B cell (primary cell): ENCODE results near the gene GOLGA1. TPM values are rescaled to one million over a fixed set of nuclear protein-coding genes. Genes with fewer than 3 reads are reported as not detected.

Source experiments
- ATAC-seq: fragments of 200-7000 bp; cut with Tn5 transposase; one replicate; pipeline ENCODE4 v1.10.0; 2021; ENCODE audit warnings: low read depth, mild to moderate bottlenecking, moderate number of reproducible peaks, moderate library complexity
- CTCF ChIA-PET: fragments of 350-600 bp; sonication (Branson Sonifier 250); formaldehyde crosslinking; loops from one replicate; lab custom pipeline; 2021; ENCODE audit warnings: antibody characterized with exemption, inconsistent platforms; lab: Charles Lee
- POLR2A ChIA-PET: fragments of 350-600 bp; sonication (Branson Sonifier 250); formaldehyde crosslinking; loops from one replicate; lab custom pipeline; 2021; ENCODE audit warnings: antibody characterized with exemption; lab: Charles Lee
- DNase-seq: peaks from one replicate; pipeline ENCODE4 v3.0.0; 2013
- H2AFZ ChIP-seq: 2 replicates; pipeline ENCODE4 v1.6.1; 2012; ENCODE audit warnings: mild to moderate bottlenecking, low read depth, low read length; ENCODE audit not compliant: insufficient read depth, poor library complexity, severe bottlenecking
- H3K27ac ChIP-seq, 2 donors: 1 replicate in 1 of 2; 2 replicates in 1 of 2; pipeline ENCODE4 v1.5.1; 2012 to 2013; ENCODE audit warnings: low read length in 2 of 2, mild to moderate bottlenecking in 2 of 2, moderate library complexity in 1 of 2
- H3K27me3 ChIP-seq, 4 experiments: fragments of 200-600 bp in 1 of 4; sonication (generic) in 1 of 4; replicated peaks in 1 of 4; 1 replicate in 2 of 4; 2 replicates in 2 of 4; pipeline versions ENCODE4 v1.6.1 to v1.7.0; 2013 to 2016; ENCODE audit warnings: low read length in 3 of 4, mild to moderate bottlenecking in 2 of 4, mixed read lengths in 1 of 4, moderate library complexity in 1 of 4; ENCODE audit not compliant: insufficient read depth in 4 of 4, control insufficient read depth in 3 of 4; ENCODE audit errors: control extremely low read depth in 1 of 4
- H3K36me3 ChIP-seq, 2 experiments: replicated peaks in 1 of 2; 1 replicate in 1 of 2; 2 replicates in 1 of 2; pipeline versions ENCODE4 v1.6.1 to v1.7.1; 2013; ENCODE audit warnings: low read length in 1 of 2; ENCODE audit not compliant: insufficient read depth in 2 of 2, control insufficient read depth in 1 of 2; ENCODE audit errors: control extremely low read depth in 1 of 2, extremely low read depth in 1 of 2
- H3K4me1 ChIP-seq, 2 donors: fragments of 200-600 bp in 1 of 2; sonication (generic) in 1 of 2; 1 replicate in 1 of 2; 2 replicates in 1 of 2; pipeline versions ENCODE4 v1.5.1 to v1.6.1; 2013 to 2017; ENCODE audit warnings: low read length in 2 of 2; ENCODE audit not compliant: control insufficient read depth in 2 of 2, insufficient read depth in 2 of 2
- H3K4me2 ChIP-seq: replicated peaks from 2 replicates; pipeline ENCODE3; 2012; ENCODE audit warnings: mild to moderate bottlenecking, low read depth, low read length; ENCODE audit not compliant: poor library complexity, severe bottlenecking
- H3K4me3 ChIP-seq, 5 experiments: fragments of 200-600 bp in 1 of 5; sonication (generic) in 1 of 5; 1 replicate in 3 of 5; 2 replicates in 2 of 5; pipeline versions ENCODE4 v1.5.1 to v1.7.0; 2011 to 2016; ENCODE audit warnings: low read length in 4 of 5, mild to moderate bottlenecking in 4 of 5, low read depth in 2 of 5, control low read depth in 1 of 5, moderate library complexity in 1 of 5; ENCODE audit not compliant: insufficient read depth in 1 of 5; ENCODE audit errors: control extremely low read depth in 1 of 5, extremely low read depth in 1 of 5
- H3K79me2 ChIP-seq: fragments of 200-600 bp; sonication (generic); one replicate; pipeline ENCODE4 v1.6.0; 2016; ENCODE audit warnings: low read length; ENCODE audit not compliant: control insufficient read depth, insufficient read depth
- H3K9ac ChIP-seq: fragments of 200-600 bp; sonication (generic); 2 replicates; pipeline ENCODE4 v1.6.1; 2017; ENCODE audit warnings: mild to moderate bottlenecking, low read length, moderate library complexity
- H3K9me3 ChIP-seq, 3 donors: one replicate each; pipeline versions ENCODE4 v1.6.1 to v1.7.1; 2013; ENCODE audit warnings: low read length in 2 of 3; ENCODE audit not compliant: control insufficient read depth in 2 of 3, insufficient read depth in 1 of 3; ENCODE audit errors: control extremely low read depth in 1 of 3
- H4K20me1 ChIP-seq: 2 replicates; pipeline ENCODE4 v1.6.0; 2012; ENCODE audit warnings: mild to moderate bottlenecking, low read length; ENCODE audit not compliant: insufficient read depth, control insufficient read depth, poor library complexity, severe bottlenecking
- H3K27ac Mint-ChIP-seq: one replicate; pipeline ENCODE4 v1.8.0; 2021; ENCODE audit warnings: mixed read lengths
- H3K27me3 Mint-ChIP-seq: one replicate; pipeline ENCODE4 v1.8.0; 2021; ENCODE audit warnings: mixed read lengths
- H3K4me1 Mint-ChIP-seq: one replicate; pipeline ENCODE4 v1.8.0; 2021; ENCODE audit warnings: mixed read lengths
- H3K4me3 Mint-ChIP-seq: one replicate; pipeline ENCODE4 v1.8.0; 2021; ENCODE audit warnings: mixed read lengths
- H3K9me3 Mint-ChIP-seq: one replicate; pipeline ENCODE4 v1.8.0; 2022; ENCODE audit warnings: mixed read lengths; ENCODE audit not compliant: insufficient read depth
- CTCF ChIP-seq: fragments of 200-600 bp; IDR thresholded peaks from one replicate; pipeline ENCODE4 v1.8.0; 2022; ENCODE audit warnings: antibody characterized with exemption, mild to moderate bottlenecking
- EZH2 ChIP-seq: IDR thresholded peaks from 2 replicates; pipeline ENCODE4 v1.6.1; 2012; ENCODE audit warnings: borderline replicate concordance, low read depth, mild to moderate bottlenecking, moderate library complexity, low read length; ENCODE audit not compliant: insufficient read depth, poor library complexity, severe bottlenecking
- WGBS: methylation state at CpG from one replicate; pipeline ENCODE4 v1.1.5; 2013; ENCODE audit warnings: missing lambda C conversion rate; ENCODE audit not compliant: insufficient coverage; 5-methylcytosine and 5-hydroxymethylcytosine counted together
- intact Hi-C: fragments of 100-400 bp; cut with micrococcal nuclease; formaldehyde crosslinking; loops from one replicate; pipeline ENCODE4 v1.10.0; 2022
- polyA plus RNA-seq: library from polyadenylated mRNA; depleted of rRNA; stranded (reverse); fragments of >200 nt; gene quantifications from 2 replicates; pipeline ENCODE4 v1.2.3, GENCODE V29; 2012
- total RNA-seq, 2 donors: library from RNA; stranded (reverse); fragments of 120-200 nt in 1 of 2; gene quantifications; 1 replicate in 1 of 2; 2 replicates in 1 of 2; pipeline versions ENCODE4 v1.2.3 to v1.2.4, GENCODE V29; 2013 to 2022

Gene GOLGA1
- total and polyA plus RNA-seq, 2 donors (not counting 1 experiment from before 2014, with no cell fraction given) = 13.4 to 26.2 TPM

- CTCF ChIA-PET = interaction anchor here (1.0 to 7.9 kb wide), 6 partner anchors 8 to 243 kb away, joined by 3 to 61 read pairs (median 12); partner anchors contain the start of genes NR6A1, OLFML2A and WDR38
- Histone ChIP-seq H3K79me2 (peaks cover 3% of the 10 kb centered on the region), H3K27ac (peak overlapping the region; percentile 88 to 93), H4K20me1 (peaks cover 41% of the 10 kb centered on the region), H3K36me3 (peaks cover 0 to 43% of the 10 kb centered on the region in 2 experiments), H3K9ac (peak overlapping the region; percentile 77), H3K4me3 (peak overlapping the region; percentile 36 to 91 (median 81)), H2AFZ (peak overlapping the region; percentile 94), H3K4me2 (peak overlapping the region; percentile 75), H3K27me3 (no peaks in the 10 kb centered on the region), H3K9me3 (no peaks in the 10 kb centered on the region), H3K4me1 (peaks cover 18 to 34% of the 10 kb centered on the region in 2 donors)
- Mint-ChIP-seq H3K4me3 (peak overlapping the region; percentile 99), H3K27ac (peak overlapping the region; percentile 98), H3K27me3 (no peaks in the 10 kb centered on the region), H3K9me3 (no peaks in the 10 kb centered on the region), H3K4me1 (peaks cover 28% of the 10 kb centered on the region)
- ATAC-seq = no peak
- peak; percentile 28 for DNase-seq
- 12% methylated on average over 10 of the region's 12 CpGs for WGBS
- TF ChIP-seq EZH2 = no peak
- TF ChIP-seq CTCF = no peak
- intact Hi-C loops = loop anchor here (1.0 to 10.0 kb wide), 7 partner anchors 7 to 1944 kb away; partner anchors contain the start of genes HSPA5, NR6A1, PSMB7 and RABEPK
- POLR2A ChIA-PET = interaction anchor here (0.5 to 2.8 kb wide), 6 partner anchors 7 to 1626 kb away, joined by 3 to 26 read pairs (median 4); partner anchors contain the start of genes GAPVD1, NR6A1 and WDR38
Observed at GRCh38 chr9:124860582-124861341, 80.1 kb downstream of the GOLGA1 start.
